Progenitor cell of endocrine pancreas (in vitro differentiated cells): ENCODE results near the gene UNC50. TPM values are rescaled to one million over a fixed set of nuclear protein-coding genes. Genes with fewer than 3 reads are reported as not detected.

ENCODE experiments used
- DNase-seq: peaks from one replicate; pipeline ENCODE4 v3.0.0; 2021; ENCODE audit warnings: low spot score; ENCODE audit not compliant: unreplicated experiment
- H3K27ac Mint-ChIP-seq: 2 replicates; pipeline ENCODE4 v1.8.0; 2021; ENCODE audit warnings: mild to moderate bottlenecking, moderate library complexity, mixed read lengths
- H3K27me3 Mint-ChIP-seq: 2 replicates; pipeline ENCODE4 v1.8.0; 2021; ENCODE audit warnings: mixed read lengths
- H3K36me3 Mint-ChIP-seq: 2 replicates; pipeline ENCODE4 v1.8.0; 2022; ENCODE audit warnings: mixed read lengths; ENCODE audit not compliant: insufficient read depth
- H3K4me1 Mint-ChIP-seq: 2 replicates; pipeline ENCODE4 v1.8.0; 2021; ENCODE audit warnings: low read depth, mixed read lengths
- H3K4me3 Mint-ChIP-seq: 2 replicates; pipeline ENCODE4 v1.8.0; 2021; ENCODE audit warnings: low read depth, mild to moderate bottlenecking, moderate library complexity, mixed read lengths
- H3K9me3 Mint-ChIP-seq: 2 replicates; pipeline ENCODE4 v1.8.0; 2021; ENCODE audit warnings: low read depth, mixed read lengths
- CTCF ChIP-seq: fragments of 200-600 bp; sonication (generic); IDR thresholded peaks from one replicate; pipeline ENCODE4 v1.5.0; 2021; ENCODE audit warnings: antibody characterized with exemption, mild to moderate bottlenecking; ENCODE audit not compliant: unreplicated experiment
- total RNA-seq: library from RNA; stranded (reverse); gene quantifications from 2 replicates; pipeline ENCODE4 v1.2.1, GENCODE V29; 2021

UNC50 gene
- total RNA-seq, 1 donor from 2014 or later: 39.3 TPM

- H3K4me1 Mint-ChIP-seq: no peaks in the 10 kb centered on the region
- H3K36me3 Mint-ChIP-seq: peaks cover 14% of the 10 kb centered on the region
These were observed 36.6 kb upstream of the UNC50 start for GRCh38 chr2:98571796-98572195.

GRCh38 chr2:98572211-98572610 is 36.2 kb upstream of the UNC50 start:
- no peaks in the 10 kb centered on the region for H3K9me3 Mint-ChIP-seq
- DNase-seq: no peak
- no peaks in the 10 kb centered on the region for H3K27me3 Mint-ChIP-seq
- peaks cover 13% of the 10 kb centered on the region for H3K36me3 Mint-ChIP-seq
- no peak for TF ChIP-seq CTCF
- no peak overlapping the region for H3K27ac Mint-ChIP-seq
- H3K4me1 Mint-ChIP-seq: no peaks in the 10 kb centered on the region
- H3K4me3 Mint-ChIP-seq: no peak overlapping the region

More at GRCh38 chr2:98571796-98572195, 36.6 kb upstream of the UNC50 start:
- Mint-ChIP-seq H3K9me3 (no peaks in the 10 kb centered on the region), H3K27ac (no peak overlapping the region), H3K4me3 (no peak overlapping the region), H3K27me3 (no peaks in the 10 kb centered on the region)
- no peak for TF ChIP-seq CTCF
- no peak for DNase-seq

- no peak overlapping the region for H3K27ac Mint-ChIP-seq
- H3K9me3 Mint-ChIP-seq: no peaks in the 10 kb centered on the region
- H3K4me3 Mint-ChIP-seq: no peak overlapping the region
- no peaks in the 10 kb centered on the region for H3K4me1 Mint-ChIP-seq
- no peak for DNase-seq
- no peak for TF ChIP-seq CTCF
- peaks cover 13% of the 10 kb centered on the region for H3K36me3 Mint-ChIP-seq
- H3K27me3 Mint-ChIP-seq: no peaks in the 10 kb centered on the region
These were observed 35.7 kb upstream of the UNC50 start for GRCh38 chr2:98572676-98573075.

- H3K9me3 Mint-ChIP-seq: no peaks in the 10 kb centered on the region
- no peak for DNase-seq
- peaks cover 15% of the 10 kb centered on the region for H3K36me3 Mint-ChIP-seq
- H3K4me3 Mint-ChIP-seq: no peak overlapping the region
- no peaks in the 10 kb centered on the region for H3K4me1 Mint-ChIP-seq
- H3K27me3 Mint-ChIP-seq: no peaks in the 10 kb centered on the region
- H3K27ac Mint-ChIP-seq: no peak overlapping the region
- no peak for TF ChIP-seq CTCF
These were observed 35.0 kb upstream of the UNC50 start for GRCh38 chr2:98573426-98573825.

GRCh38 chr2:98576666-98577312 is 31.6 kb upstream of the UNC50 start:
- no peaks in the 10 kb centered on the region for H3K9me3 Mint-ChIP-seq
- TF ChIP-seq CTCF: no peak

More at GRCh38 chr2:98576666-98577312, 31.6 kb upstream of the UNC50 start:
- H3K4me3 Mint-ChIP-seq: no peak overlapping the region
- H3K27ac Mint-ChIP-seq: no peak overlapping the region
- H3K27me3 Mint-ChIP-seq: no peaks in the 10 kb centered on the region
- peaks cover 8% of the 10 kb centered on the region for H3K36me3 Mint-ChIP-seq
- no peak for DNase-seq
- no peaks in the 10 kb centered on the region for H3K4me1 Mint-ChIP-seq
